GM21786 (cell line): ENCODE data around the gene WDR7.

ENCODE experiments used
- ATAC-seq: cut with Tn5 transposase; IDR thresholded peaks from one replicate; pipeline ENCODE4 v1.9.1; 2021; ENCODE audit not compliant: unreplicated experiment

The WDR7 gene

GRCh38 chr18:56721031-56721430, 69.9 kb downstream of the WDR7 start:
- ATAC-seq = no peak

GRCh38 chr18:56721491-56721890, 70.3 kb downstream of the WDR7 start:
- ATAC-seq = no peak

- ATAC-seq = no peak
These were observed 71.4 kb downstream of the WDR7 start for GRCh38 chr18:56722518-56722917.

GRCh38 chr18:56723068-56723467, 71.9 kb downstream of the WDR7 start:
- no peak for ATAC-seq

GRCh38 chr18:56723706-56724105, 72.5 kb downstream of the WDR7 start:
- ATAC-seq = no peak

- ATAC-seq = no peak
These were observed 75.7 kb downstream of the WDR7 start for GRCh38 chr18:56726906-56727305.

- ATAC-seq = no peak
These were observed 76.2 kb downstream of the WDR7 start for GRCh38 chr18:56727399-56727798.

GRCh38 chr18:56728741-56729140, 77.6 kb downstream of the WDR7 start:
- no peak for ATAC-seq

- ATAC-seq = no peak
These were observed 87.0 kb downstream of the WDR7 start for GRCh38 chr18:56738184-56738583.

GRCh38 chr18:56739731-56740130, 88.6 kb downstream of the WDR7 start:
- no peak for ATAC-seq

- no peak for ATAC-seq
These were observed 89.5 kb downstream of the WDR7 start for GRCh38 chr18:56740645-56741044.

GRCh38 chr18:56741685-56742084, 90.5 kb downstream of the WDR7 start:
- no peak for ATAC-seq

GRCh38 chr18:56743115-56743514, 92.0 kb downstream of the WDR7 start:
- ATAC-seq = no peak

GRCh38 chr18:56747032-56747658, 96.0 kb downstream of the WDR7 start:
- ATAC-seq = no peak

GRCh38 chr18:56747857-56748256, 96.7 kb downstream of the WDR7 start:
- ATAC-seq = no peak

GRCh38 chr18:56748698-56749268, 97.6 kb downstream of the WDR7 start:
- no peak for ATAC-seq

- no peak for ATAC-seq
These were observed 105.8 kb downstream of the WDR7 start for GRCh38 chr18:56756966-56757365.

- ATAC-seq = no peak
These were observed 118.9 kb downstream of the WDR7 start for GRCh38 chr18:56770097-56770496.

- no peak for ATAC-seq
These were observed 119.7 kb downstream of the WDR7 start for GRCh38 chr18:56770873-56771272.

- no peak for ATAC-seq
These were observed 124.5 kb downstream of the WDR7 start for GRCh38 chr18:56775701-56776100.

GRCh38 chr18:56787390-56787789, 136.2 kb downstream of the WDR7 start:
- no peak for ATAC-seq

- ATAC-seq = no peak
These were observed 138.1 kb downstream of the WDR7 start for GRCh38 chr18:56789004-56789888.
